ENCODE results near the gene FICD.

- TF ChIP-seq CTCF (IDR thresholded peaks at IDR 0.05), result no peak
- no peak for TF ChIP-seq POLR2AphosphoS5 (IDR thresholded peaks at IDR 0.05; ENCODE audit: low read depth, low read length)
- no peak for TF ChIP-seq REST (IDR thresholded peaks at IDR 0.05; ENCODE audit: insufficient read depth in 1 of 2, low read depth in 2 of 2, low read length in 1 of 2)
Observed at GRCh38 chr12:108538146-108538545, 23.1 kb downstream of the FICD start.
